HG02938 (cell line): ENCODE data around the gene FAM234B.
A peak's percentile ranks its signal among the peaks of the same experiment; 100 is the strongest.

Source experiments
- ATAC-seq: cut with Tn5 transposase; IDR thresholded peaks from one replicate; pipeline ENCODE4 v1.9.1; 2021; ENCODE audit warnings: mild to moderate bottlenecking, moderate library complexity; ENCODE audit not compliant: unreplicated experiment

Gene FAM234B

GRCh38 chr12:13044002-13044905 lies at the start of gene FAM234B:
Gene FAM234B (plus strand): TSS chr12:13044381. CDS start chr12:13044404, 23 bp downstream.
- ATAC-seq: no peak

GRCh38 chr12:12995088-12995487 lies 49.1 kb upstream of the FAM234B start:
- ATAC-seq: no peak

GRCh38 chr12:12996209-12996608 lies 48.0 kb upstream of the FAM234B start:
- no peak for ATAC-seq

- no peak for ATAC-seq
Observed at GRCh38 chr12:12997156-12997555, 47.0 kb upstream of the FAM234B start.

GRCh38 chr12:12997734-12998133 lies 46.4 kb upstream of the FAM234B start:
- ATAC-seq: no peak

GRCh38 chr12:12998248-12998647 lies 45.9 kb upstream of the FAM234B start:
- ATAC-seq: no peak

GRCh38 chr12:12999271-12999958 lies 44.8 kb upstream of the FAM234B start:
- no peak for ATAC-seq

GRCh38 chr12:12999959-13000615 lies 44.1 kb upstream of the FAM234B start, which contains the start of gene HEBP1:
Gene HEBP1 (minus strand): TSS chr12:13000265. CDS start chr12:13000114, 151 bp downstream.
- peak; percentile 72 for ATAC-seq

GRCh38 chr12:13000616-13000924 lies 43.6 kb upstream of the FAM234B start:
- ATAC-seq: peak; percentile 23

- peak; percentile 14 for ATAC-seq
Observed at GRCh38 chr12:13000925-13001774, 43.0 kb upstream of the FAM234B start.

GRCh38 chr12:13001775-13002040 lies 42.5 kb upstream of the FAM234B start:
- ATAC-seq: no peak

GRCh38 chr12:13002301-13003097 lies 41.7 kb upstream of the FAM234B start:
- no peak for ATAC-seq

GRCh38 chr12:13004361-13004760 lies 39.8 kb upstream of the FAM234B start:
- no peak for ATAC-seq

- ATAC-seq: no peak
Observed at GRCh38 chr12:13004986-13005385, 39.2 kb upstream of the FAM234B start.

GRCh38 chr12:13005649-13006048 lies 38.5 kb upstream of the FAM234B start:
- no peak for ATAC-seq

- ATAC-seq: no peak
Observed at GRCh38 chr12:13007496-13008233, 36.5 kb upstream of the FAM234B start.

GRCh38 chr12:13008741-13009380 lies 35.3 kb upstream of the FAM234B start:
- ATAC-seq: no peak

GRCh38 chr12:13011098-13011497 lies 33.1 kb upstream of the FAM234B start:
- ATAC-seq: no peak

GRCh38 chr12:13022851-13023271 lies 21.3 kb upstream of the FAM234B start:
- no peak for ATAC-seq
